Panc1 (cell line): ENCODE data around the gene KCP.

Source experiments
- TF ChIP-seq, protein P1 (sequence below), 2 experiments: IDR thresholded peaks; 2 replicates each; pipeline ENCODE4 v1.6.1; 2011 to 2012; ENCODE audit warnings: low read depth in 2 of 2, control low read depth in 1 of 2, low read length in 1 of 2, mild to moderate bottlenecking in 1 of 2, moderate library complexity in 1 of 2; ENCODE audit not compliant: insufficient read depth in 1 of 2
- TF ChIP-seq, protein P2 (sequence below): fragments of 450-650 bp; IDR thresholded peaks from 2 replicates; pipeline ENCODE4 v1.5.1; 2017; ENCODE audit warnings: mild to moderate bottlenecking

DNA sequence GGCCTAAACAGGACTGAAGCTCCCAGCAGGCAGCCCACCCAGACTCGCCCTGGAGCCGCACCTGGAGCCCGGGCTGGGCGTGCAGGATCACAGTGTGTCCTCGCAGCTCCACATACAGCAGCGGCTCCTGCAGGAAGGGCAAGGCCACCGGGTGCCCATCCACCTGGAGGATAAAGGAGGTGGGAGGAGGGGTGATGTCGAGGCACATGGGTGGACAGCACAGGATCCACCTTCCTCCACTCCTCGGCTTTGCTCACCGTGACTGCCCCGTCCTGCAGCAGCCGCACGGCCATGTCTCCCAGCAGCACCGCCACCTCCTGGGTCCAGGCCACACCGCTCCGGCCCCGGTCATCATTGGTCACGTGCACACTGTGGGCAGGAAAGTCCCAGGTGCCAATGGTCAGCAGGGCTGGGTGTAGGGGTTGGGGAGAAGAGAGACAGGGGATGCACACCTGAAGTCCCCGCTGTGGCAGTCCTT lies 31.0 kb downstream of the KCP start:
- TF ChIP-seq, protein P1, sequence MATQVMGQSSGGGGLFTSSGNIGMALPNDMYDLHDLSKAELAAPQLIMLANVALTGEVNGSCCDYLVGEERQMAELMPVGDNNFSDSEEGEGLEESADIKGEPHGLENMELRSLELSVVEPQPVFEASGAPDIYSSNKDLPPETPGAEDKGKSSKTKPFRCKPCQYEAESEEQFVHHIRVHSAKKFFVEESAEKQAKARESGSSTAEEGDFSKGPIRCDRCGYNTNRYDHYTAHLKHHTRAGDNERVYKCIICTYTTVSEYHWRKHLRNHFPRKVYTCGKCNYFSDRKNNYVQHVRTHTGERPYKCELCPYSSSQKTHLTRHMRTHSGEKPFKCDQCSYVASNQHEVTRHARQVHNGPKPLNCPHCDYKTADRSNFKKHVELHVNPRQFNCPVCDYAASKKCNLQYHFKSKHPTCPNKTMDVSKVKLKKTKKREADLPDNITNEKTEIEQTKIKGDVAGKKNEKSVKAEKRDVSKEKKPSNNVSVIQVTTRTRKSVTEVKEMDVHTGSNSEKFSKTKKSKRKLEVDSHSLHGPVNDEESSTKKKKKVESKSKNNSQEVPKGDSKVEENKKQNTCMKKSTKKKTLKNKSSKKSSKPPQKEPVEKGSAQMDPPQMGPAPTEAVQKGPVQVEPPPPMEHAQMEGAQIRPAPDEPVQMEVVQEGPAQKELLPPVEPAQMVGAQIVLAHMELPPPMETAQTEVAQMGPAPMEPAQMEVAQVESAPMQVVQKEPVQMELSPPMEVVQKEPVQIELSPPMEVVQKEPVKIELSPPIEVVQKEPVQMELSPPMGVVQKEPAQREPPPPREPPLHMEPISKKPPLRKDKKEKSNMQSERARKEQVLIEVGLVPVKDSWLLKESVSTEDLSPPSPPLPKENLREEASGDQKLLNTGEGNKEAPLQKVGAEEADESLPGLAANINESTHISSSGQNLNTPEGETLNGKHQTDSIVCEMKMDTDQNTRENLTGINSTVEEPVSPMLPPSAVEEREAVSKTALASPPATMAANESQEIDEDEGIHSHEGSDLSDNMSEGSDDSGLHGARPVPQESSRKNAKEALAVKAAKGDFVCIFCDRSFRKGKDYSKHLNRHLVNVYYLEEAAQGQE (IDR thresholded peaks at IDR 0.05; ENCODE audit: insufficient read depth in 1 of 2, low read depth in 2 of 2, low read length in 1 of 2): no peak
- TF ChIP-seq, protein P2, sequence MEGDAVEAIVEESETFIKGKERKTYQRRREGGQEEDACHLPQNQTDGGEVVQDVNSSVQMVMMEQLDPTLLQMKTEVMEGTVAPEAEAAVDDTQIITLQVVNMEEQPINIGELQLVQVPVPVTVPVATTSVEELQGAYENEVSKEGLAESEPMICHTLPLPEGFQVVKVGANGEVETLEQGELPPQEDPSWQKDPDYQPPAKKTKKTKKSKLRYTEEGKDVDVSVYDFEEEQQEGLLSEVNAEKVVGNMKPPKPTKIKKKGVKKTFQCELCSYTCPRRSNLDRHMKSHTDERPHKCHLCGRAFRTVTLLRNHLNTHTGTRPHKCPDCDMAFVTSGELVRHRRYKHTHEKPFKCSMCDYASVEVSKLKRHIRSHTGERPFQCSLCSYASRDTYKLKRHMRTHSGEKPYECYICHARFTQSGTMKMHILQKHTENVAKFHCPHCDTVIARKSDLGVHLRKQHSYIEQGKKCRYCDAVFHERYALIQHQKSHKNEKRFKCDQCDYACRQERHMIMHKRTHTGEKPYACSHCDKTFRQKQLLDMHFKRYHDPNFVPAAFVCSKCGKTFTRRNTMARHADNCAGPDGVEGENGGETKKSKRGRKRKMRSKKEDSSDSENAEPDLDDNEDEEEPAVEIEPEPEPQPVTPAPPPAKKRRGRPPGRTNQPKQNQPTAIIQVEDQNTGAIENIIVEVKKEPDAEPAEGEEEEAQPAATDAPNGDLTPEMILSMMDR: no peak
